Panc1 (cell line): Measurements from ENCODE around the gene GPSM1. TPM values are rescaled to one million over a fixed set of nuclear protein-coding genes. Genes with fewer than 3 reads are reported as not detected.

Experiments used
- ATAC-seq: fragments of 200-7000 bp; cut with Tn5 transposase; 2 replicates; pipeline ENCODE4 v1.9.1; 2020; ENCODE audit warnings: mild to moderate bottlenecking, moderate library complexity
- BruUV-seq: library from RNA; stranded (reverse); fragments of 400-500 nt; replicated peaks from 2 replicates; lab custom pipeline; 2021; lab: Mats Ljungman, UMichigan
- CTCF ChIA-PET: fragments of 300-600 bp; sonication (Branson Sonifier 250); formaldehyde crosslinking; loops from one replicate; lab custom pipeline; 2022; ENCODE audit warnings: antibody characterized with exemption; lab: Charles Lee
- POLR2A ChIA-PET: fragments of 300-600 bp; sonication (Branson Sonifier 250); formaldehyde crosslinking; loops from one replicate; lab custom pipeline; 2022; ENCODE audit warnings: antibody characterized with exemption; lab: Charles Lee
- DNase-seq: peaks from one replicate; pipeline ENCODE4 v3.0.0-alpha.2; 2010; ENCODE audit warnings: low read depth, low spot score
- H3K27ac ChIP-seq: 2 replicates; pipeline ENCODE4 v1.5.1; 2011; ENCODE audit warnings: mild to moderate bottlenecking, low read length, inconsistent platforms
- H3K27me3 ChIP-seq: fragments of 200-500 bp; sonication (Bioruptor generic); 2 replicates; pipeline ENCODE4 v1.6.0; 2014; ENCODE audit warnings: low read length, inconsistent platforms; ENCODE audit not compliant: control insufficient read depth, insufficient read depth
- H3K36me3 ChIP-seq: fragments of 200-500 bp; sonication (Bioruptor generic); 2 replicates; pipeline ENCODE4 v1.5.1; 2014; ENCODE audit warnings: inconsistent platforms, mild to moderate bottlenecking, low read length, moderate library complexity; ENCODE audit not compliant: control insufficient read depth, insufficient read depth
- H3K4me1 ChIP-seq: 2 replicates; pipeline ENCODE4 v1.5.1; 2011; ENCODE audit warnings: inconsistent platforms, mild to moderate bottlenecking, low read length, moderate library complexity; ENCODE audit not compliant: control insufficient read depth, insufficient read depth
- H3K4me3 ChIP-seq, 2 experiments: 2 replicates each; pipeline ENCODE4 v1.5.1; 2011 to 2012; ENCODE audit warnings: low read depth in 2 of 2, low read length in 2 of 2, mild to moderate bottlenecking in 2 of 2, inconsistent platforms in 1 of 2, moderate library complexity in 1 of 2
- H3K9me3 ChIP-seq: fragments of 200-500 bp; sonication (Bioruptor generic); 2 replicates; pipeline ENCODE4 v1.5.1; 2014; ENCODE audit warnings: low read depth, mild to moderate bottlenecking, inconsistent platforms, low read length, moderate library complexity; ENCODE audit not compliant: control insufficient read depth, insufficient read depth
- CTCF ChIP-seq: fragments of 450-650 bp; IDR thresholded peaks from 2 replicates; pipeline ENCODE4 v1.5.1; 2017; ENCODE audit warnings: mild to moderate bottlenecking
- POLR2AphosphoS5 ChIP-seq: IDR thresholded peaks from 2 replicates; pipeline ENCODE4 v1.6.1; 2012; ENCODE audit warnings: mild to moderate bottlenecking, low read depth, low read length, moderate library complexity
- REST ChIP-seq, 2 experiments: IDR thresholded peaks; 2 replicates each; pipeline ENCODE4 v1.6.1; 2011 to 2012; ENCODE audit warnings: low read depth in 2 of 2, control low read depth in 1 of 2, low read length in 1 of 2, mild to moderate bottlenecking in 1 of 2, moderate library complexity in 1 of 2; ENCODE audit not compliant: insufficient read depth in 1 of 2
- SIN3A ChIP-seq: IDR thresholded peaks from 2 replicates; pipeline ENCODE4 v1.6.1; 2012; ENCODE audit warnings: low read depth, mild to moderate bottlenecking, low read length, moderate library complexity, borderline replicate concordance; ENCODE audit not compliant: insufficient read depth
- TCF7L2 ChIP-seq: IDR thresholded peaks from 2 replicates; pipeline ENCODE4 v1.6.1; 2011; ENCODE audit warnings: mild to moderate bottlenecking, low read depth, low read length, inconsistent platforms
- in situ Hi-C: cut with HindIII; loops from 2 replicates; pipeline ENCODE4 v1.10.0; 2016; ENCODE audit warnings: low sequenced_read_pairs, low pct_unique_long_range_greater_than_20kb
- intact Hi-C: fragments of 100-400 bp; cut with micrococcal nuclease; formaldehyde crosslinking; loops from one replicate; pipeline ENCODE4 v1.10.0; 2022; ENCODE audit not compliant: unreplicated experiment
- total RNA-seq: library from RNA; stranded (reverse); gene quantifications from one replicate; pipeline ENCODE4 v1.2.1, GENCODE V29; 2021; ENCODE audit not compliant: unreplicated experiment

Gene GPSM1
- total RNA-seq, 1 experiment from 2014 or later = 14.2 TPM

GRCh38 chr9:136303066-136303824 lies 24.1 kb upstream of the GPSM1 start:
- ChIA-PET CTCF (no interaction called here), POLR2A (no interaction called here)
- TF ChIP-seq REST (IDR thresholded peaks at IDR 0.05; ENCODE audit: insufficient read depth in 1 of 2, low read depth in 2 of 2, low read length in 1 of 2) = no peak
- TF ChIP-seq CTCF = no peak
- no peak for TF ChIP-seq POLR2AphosphoS5
- intact Hi-C loops = no loop called here
- ATAC-seq (no peak), DNase-seq (no peak)
- no peaks in the 10 kb centered on the region for H3K27me3 ChIP-seq
- no peaks in the 10 kb centered on the region for H3K36me3 ChIP-seq
- in situ Hi-C loops = no loop called here
- BruUV-seq = no TSS peak
- H3K4me1 ChIP-seq = no peaks in the 10 kb centered on the region
- no peak overlapping the region for H3K27ac ChIP-seq
- H3K9me3 ChIP-seq = no peaks in the 10 kb centered on the region
- no peak overlapping the region for H3K4me3 ChIP-seq

- intact Hi-C loops (no loop called here), in situ Hi-C loops (no loop called here)
- BruUV-seq = no TSS peak
- no peak within 1 kb of the TSS for H3K4me3 ChIP-seq
- H3K27me3 ChIP-seq = no peaks in the 10 kb centered on the region
- POLR2A ChIA-PET = no interaction called here
- CTCF ChIA-PET = no interaction called here
- H3K4me1 ChIP-seq = no peaks in the 10 kb centered on the region
- no peaks in the 10 kb centered on the region for H3K9me3 ChIP-seq
- H3K36me3 ChIP-seq = no peaks in the 10 kb centered on the region
- no peak for ATAC-seq
- no peak for TF ChIP-seq REST (IDR thresholded peaks at IDR 0.05; ENCODE audit: insufficient read depth in 1 of 2, low read depth in 2 of 2, low read length in 1 of 2)
- TF ChIP-seq TCF7L2 = no peak
- no peak for TF ChIP-seq SIN3A
- no peak for TF ChIP-seq CTCF
- TF ChIP-seq POLR2AphosphoS5 = no peak
- no peak for DNase-seq
- H3K27ac ChIP-seq = no peak within 1 kb of the TSS
These were observed 23.4 kb upstream of the GPSM1 start, which contains the start of gene CCDC187 for GRCh38 chr9:136303825-136304416. CCDC187 (minus strand) TSS chr9:136304094; CDS start chr9:136303830, 264 bp downstream.
